HG03196 (cell line): ENCODE measurements around the gene KIF23.
A peak's percentile ranks its signal among the peaks of the same experiment; 100 is the strongest.
"Not testable (repeated sequence)": the region's sequence is repeated elsewhere in the genome, so short reads cannot be mapped to it uniquely, and the experiment has no call there.

Source experiments
- ATAC-seq: cut with Tn5 transposase; IDR thresholded peaks from one replicate; pipeline ENCODE4 v1.9.1; 2021; ENCODE audit not compliant: unreplicated experiment

KIF23 gene

GRCh38 chr15:69413822-69414700 is at the start of gene KIF23:
KIF23 (plus strand) TSS chr15:69414349; CDS start chr15:69414466, 117 bp downstream.
- peak; percentile 93 for ATAC-seq

GRCh38 chr15:69367236-69367635 is 46.9 kb upstream of the KIF23 start:
- ATAC-seq: no peak

DNA sequence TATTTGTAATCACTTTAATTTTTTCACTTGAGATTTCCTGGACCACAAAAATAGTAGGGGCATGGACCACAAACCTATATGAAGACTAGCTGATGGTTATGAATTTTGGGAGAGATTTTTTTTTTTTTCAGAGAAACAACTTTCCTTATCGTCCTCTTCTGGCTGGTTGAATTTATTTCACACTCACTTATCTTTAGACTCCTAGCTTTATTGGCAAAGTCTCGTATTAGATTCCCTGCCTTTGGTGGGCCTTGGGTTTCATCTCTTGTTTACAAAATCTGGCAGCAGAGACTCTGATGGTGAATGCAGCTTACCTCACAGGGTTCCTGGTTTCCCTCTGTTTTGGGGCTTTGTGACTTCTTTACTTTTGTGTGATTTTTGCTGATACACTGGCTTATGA is 44.5 kb upstream of the KIF23 start:
- ATAC-seq: no peak

- no peak for ATAC-seq
Measured at GRCh38 chr15:69373406-69373805, 40.7 kb upstream of the KIF23 start.

DNA sequence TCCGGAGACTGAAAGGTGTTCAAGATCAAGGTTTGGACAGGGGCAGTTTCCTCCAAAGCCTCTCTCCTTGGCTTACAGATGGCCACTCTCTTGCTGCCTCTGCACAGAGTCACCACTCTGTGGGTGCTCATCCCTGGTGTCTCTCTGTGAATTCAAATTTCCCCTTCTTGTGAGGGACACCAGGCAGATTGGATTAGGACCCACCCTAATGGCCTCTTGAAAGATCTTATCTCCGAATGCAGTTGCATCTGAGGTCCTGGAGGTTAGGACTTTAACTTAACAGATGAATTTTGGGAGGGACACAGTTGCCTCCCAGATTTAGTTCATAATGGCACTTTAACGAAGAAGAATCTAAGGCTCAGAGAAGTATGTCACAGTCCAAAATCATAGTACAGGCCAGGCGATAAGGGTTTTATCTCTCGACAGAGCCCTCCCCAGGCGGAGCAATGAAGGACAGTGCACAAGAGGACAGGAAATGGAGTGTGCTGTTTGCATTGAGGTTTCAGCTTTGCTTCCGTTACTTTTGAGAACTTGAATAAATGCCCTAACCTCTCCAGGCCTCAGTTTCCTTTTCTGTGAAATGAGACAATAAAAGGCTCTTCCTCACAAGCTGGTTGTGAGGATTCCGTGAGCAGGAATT is 38.9 kb upstream of the KIF23 start:
- no peak for ATAC-seq

DNA sequence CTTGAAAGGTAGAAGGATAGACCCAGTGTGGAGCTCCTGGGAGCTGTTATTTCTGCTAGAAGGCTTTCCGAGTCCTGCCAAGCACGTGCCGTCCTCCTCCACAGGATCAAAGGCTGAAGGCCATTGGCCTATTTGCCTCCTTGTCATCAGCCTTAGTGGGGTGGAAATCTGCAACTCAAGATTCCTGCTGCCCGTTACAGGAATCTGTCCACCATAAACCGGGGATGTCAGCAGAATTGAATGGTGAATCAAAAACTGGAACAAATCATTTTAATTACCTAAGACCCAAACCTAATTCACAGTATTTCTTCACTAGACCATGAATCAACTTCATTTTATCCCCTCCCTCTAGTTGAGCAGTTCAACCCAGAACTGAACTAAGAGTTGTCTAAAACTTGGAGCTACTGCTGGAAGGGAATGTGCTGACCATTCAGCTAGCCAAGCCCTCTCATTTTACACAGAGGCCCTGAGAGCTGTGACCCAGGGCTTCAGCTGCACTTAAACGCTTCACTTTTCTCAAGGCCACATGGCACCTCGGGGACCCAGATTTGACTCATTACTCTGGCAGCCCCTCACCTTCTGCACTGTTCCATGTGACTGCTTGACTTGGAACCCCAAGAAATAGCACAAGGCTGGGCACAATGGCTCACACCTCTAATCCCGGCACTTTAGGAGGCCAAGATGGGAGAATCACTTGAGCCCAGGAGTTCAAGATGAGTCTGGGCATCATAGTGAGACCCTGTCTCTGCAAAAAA is 36.8 kb upstream of the KIF23 start:
- ATAC-seq: no peak

- no peak for ATAC-seq
Measured at GRCh38 chr15:69380100-69380725, 33.9 kb upstream of the KIF23 start.

DNA sequence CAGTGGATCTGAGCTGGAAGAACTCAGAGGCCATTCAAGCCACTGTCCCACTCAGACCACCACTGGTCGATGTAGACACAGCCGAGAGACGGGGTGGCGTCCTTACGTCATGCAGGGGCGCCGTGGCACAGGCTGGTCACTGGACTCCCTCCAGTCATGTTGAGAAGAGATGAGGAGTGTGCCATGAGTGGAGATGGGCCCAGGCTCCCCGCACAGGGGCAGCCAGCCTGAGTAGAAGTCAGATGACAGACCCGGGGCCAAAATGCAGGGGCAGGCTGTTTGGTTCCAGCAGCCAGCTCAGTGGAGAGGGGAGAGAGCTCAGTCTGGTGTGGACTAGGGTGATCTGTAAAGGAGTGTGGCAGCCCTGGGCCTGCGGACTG is 33.4 kb upstream of the KIF23 start:
- ATAC-seq: no peak

- ATAC-seq: not testable (repeated sequence)
Measured at GRCh38 chr15:69382176-69382575, 32.0 kb upstream of the KIF23 start.

DNA sequence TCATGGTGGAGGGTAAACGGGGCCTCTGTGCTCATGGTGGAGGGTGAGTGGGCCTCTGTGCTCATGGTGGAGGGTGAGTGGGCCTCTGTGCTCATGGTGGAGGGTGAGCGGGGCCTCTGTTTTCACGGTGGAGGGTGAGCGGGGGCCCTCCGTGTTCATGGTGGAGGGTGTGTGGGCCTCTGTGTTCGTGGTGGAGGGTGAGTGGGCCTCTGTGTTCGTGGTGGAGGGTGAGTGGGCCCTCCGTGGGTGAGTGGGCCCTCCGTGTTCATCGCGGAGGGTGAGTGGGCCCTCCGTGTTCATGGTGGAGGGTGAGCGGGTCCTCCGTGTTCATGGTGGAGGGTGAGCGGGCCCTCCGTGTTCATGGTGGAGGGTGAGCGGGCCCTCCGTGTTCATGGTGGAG is 30.1 kb upstream of the KIF23 start:
- not testable (repeated sequence) for ATAC-seq

GRCh38 chr15:69384626-69385598 is 29.2 kb upstream of the KIF23 start:
- ATAC-seq: no peak

GRCh38 chr15:69385831-69386230 is 28.3 kb upstream of the KIF23 start:
- no peak for ATAC-seq

DNA sequence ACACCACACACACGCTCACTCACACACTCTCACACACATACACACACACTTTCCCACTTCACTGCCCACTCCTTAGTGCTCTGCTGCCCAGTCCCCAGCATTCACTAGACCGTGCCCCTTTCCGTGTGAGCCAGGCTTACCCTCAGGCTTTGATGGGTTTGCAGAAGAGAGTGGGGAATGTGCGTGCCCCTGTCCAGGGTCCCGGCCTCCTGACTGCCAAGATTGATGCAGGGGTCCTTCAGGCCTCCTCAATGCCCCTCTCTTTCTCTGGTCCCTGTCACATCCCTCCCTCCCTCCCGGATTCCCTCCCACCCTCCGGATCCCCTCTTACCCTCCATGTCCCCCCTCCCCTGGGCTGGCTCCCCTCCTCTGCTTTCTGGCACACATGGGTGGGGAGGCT is 27.9 kb upstream of the KIF23 start:
- ATAC-seq: no peak

- ATAC-seq: no peak
Measured at GRCh38 chr15:69388260-69388705, 25.9 kb upstream of the KIF23 start.

GRCh38 chr15:69389426-69389825 is 24.7 kb upstream of the KIF23 start:
- no peak for ATAC-seq

DNA sequence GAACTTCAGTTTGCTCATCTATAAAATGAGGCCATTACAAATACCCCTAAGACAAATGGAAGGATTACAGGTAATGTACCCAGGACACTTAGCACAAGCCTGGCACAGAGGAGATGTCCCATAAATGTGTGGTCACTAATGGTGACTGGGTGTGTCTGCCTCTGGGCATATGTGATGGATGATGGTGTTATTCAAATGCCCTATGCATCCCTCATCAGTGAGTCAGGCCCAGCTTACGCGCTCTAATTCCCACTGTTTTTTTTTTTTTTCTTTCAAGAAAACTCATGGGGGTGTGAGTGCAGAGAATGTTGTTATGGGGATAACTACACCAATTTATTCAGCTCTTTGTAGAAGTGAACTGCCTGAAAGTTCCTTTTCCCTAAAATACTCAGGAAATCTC is 23.6 kb upstream of the KIF23 start:
- no peak for ATAC-seq

DNA sequence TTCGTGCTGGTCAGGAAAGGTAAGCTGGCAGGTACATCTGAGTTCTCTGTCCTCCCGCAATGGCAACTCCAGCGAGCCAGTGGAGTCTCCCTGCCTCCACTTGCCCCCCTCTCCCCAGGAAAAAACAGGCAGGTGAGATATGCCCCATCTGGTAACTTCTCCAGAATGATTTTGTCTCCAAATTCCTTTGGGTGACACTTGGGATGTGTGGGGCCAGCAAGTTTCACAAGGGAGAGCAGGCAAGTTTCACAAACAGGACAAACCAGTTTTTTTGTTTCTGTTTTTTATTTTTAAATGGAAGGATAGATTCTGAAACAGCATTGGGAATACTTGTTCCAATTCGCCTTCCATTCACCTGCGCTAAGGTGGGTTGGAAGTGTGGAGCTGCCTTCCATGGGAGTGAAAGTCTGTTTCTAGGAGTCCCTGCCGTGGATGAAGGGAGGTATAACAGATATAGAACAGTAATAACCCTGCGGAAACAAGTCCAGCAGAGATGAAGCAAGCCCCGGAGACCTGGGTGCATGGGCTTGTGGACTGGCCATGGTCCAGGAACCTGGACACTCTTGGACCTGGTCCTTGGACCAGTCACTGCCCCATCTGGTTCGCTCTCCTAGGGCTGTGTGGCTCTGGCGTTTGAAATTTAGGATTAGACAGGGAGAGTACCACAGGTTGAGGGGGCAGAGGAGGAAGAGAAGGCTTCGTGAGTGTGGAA is 22.9 kb upstream of the KIF23 start:
- ATAC-seq: no peak

- ATAC-seq: no peak
Measured at GRCh38 chr15:69392352-69392751, 21.8 kb upstream of the KIF23 start.

- ATAC-seq: no peak
Measured at GRCh38 chr15:69393831-69394491, 20.2 kb upstream of the KIF23 start.
